Activated CD4-positive, alpha-beta memory T cell treated with anti-CD3 and anti-CD28 coated beads for 36 hours (primary cell): ENCODE measurements around the gene KBTBD4. TPM values are rescaled to one million over a fixed set of nuclear protein-coding genes. Genes with fewer than 3 reads are reported as not detected.
A peak's percentile ranks its signal among the peaks of the same experiment; 100 is the strongest.
"Not testable (repeated sequence)": the region's sequence is repeated elsewhere in the genome, so short reads cannot be mapped to it uniquely, and the experiment has no call there.

ENCODE experiments used
- CTCF ChIA-PET: fragments of 350-600 bp; sonication (Branson Sonifier 250); formaldehyde crosslinking; loops from one replicate; lab custom pipeline; 2021; ENCODE audit warnings: antibody characterized with exemption, inconsistent platforms; lab: Charles Lee
- POLR2A ChIA-PET: fragments of 350-600 bp; sonication (Branson Sonifier 250); formaldehyde crosslinking; loops from one replicate; lab custom pipeline; 2021; ENCODE audit warnings: antibody characterized with exemption; lab: Charles Lee
- DNase-seq: peaks from one replicate; pipeline ENCODE4 v3.0.0-alpha.2; 2020
- H3K27ac Mint-ChIP-seq: one replicate; pipeline ENCODE4 v1.8.0; 2021; ENCODE audit warnings: mixed read lengths
- H3K27me3 Mint-ChIP-seq: one replicate; pipeline ENCODE4 v1.8.0; 2021; ENCODE audit warnings: mixed read lengths
- H3K36me3 Mint-ChIP-seq: one replicate; pipeline ENCODE4 v1.8.0; 2021; ENCODE audit warnings: mixed read lengths
- H3K4me1 Mint-ChIP-seq: one replicate; pipeline ENCODE4 v1.8.0; 2021; ENCODE audit warnings: low read depth, mixed read lengths
- H3K4me3 Mint-ChIP-seq: one replicate; pipeline ENCODE4 v1.8.0; 2021; ENCODE audit warnings: mild to moderate bottlenecking, mixed read lengths
- H3K9me3 Mint-ChIP-seq: one replicate; pipeline ENCODE4 v1.8.0; 2021; ENCODE audit warnings: mixed read lengths
- intact Hi-C: fragments of 100-400 bp; cut with micrococcal nuclease; formaldehyde crosslinking; loops from one replicate; pipeline ENCODE4 v1.15.1; 2023
- total RNA-seq, 2 experiments: library from RNA; stranded (reverse); gene quantifications; one replicate each; pipeline ENCODE4 v1.2.3, GENCODE V29; 2021

The KBTBD4 gene
- total RNA-seq, 2 experiments from 2014 or later, result 18.7 to 18.8 TPM

DNA sequence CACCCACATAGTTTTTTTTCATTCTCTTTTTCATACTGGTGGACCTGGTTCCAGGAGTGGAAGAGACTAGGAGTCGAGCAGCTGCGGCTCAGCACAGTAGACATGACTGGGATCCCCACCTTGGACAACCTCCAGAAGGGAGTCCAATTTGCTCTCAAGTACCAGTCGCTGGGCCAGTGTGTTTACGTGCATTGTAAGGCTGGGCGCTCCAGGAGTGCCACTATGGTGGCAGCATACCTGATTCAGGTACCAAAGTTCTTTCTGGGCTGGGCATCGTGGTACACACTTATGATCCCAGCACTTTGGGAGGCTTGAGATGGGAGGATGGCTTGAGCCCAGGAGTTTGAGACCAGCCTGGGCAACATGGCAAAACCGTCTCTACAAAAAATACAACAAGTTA is 9.1 kb downstream of the KBTBD4 start:
- peaks cover 18% of the 10 kb centered on the region for H3K4me1 Mint-ChIP-seq
- peaks cover 19% of the 10 kb centered on the region for H3K36me3 Mint-ChIP-seq
- H3K27ac Mint-ChIP-seq, result no peak overlapping the region
- intact Hi-C loops, result no loop called here
- no peak for DNase-seq
- no peaks in the 10 kb centered on the region for H3K27me3 Mint-ChIP-seq
- CTCF ChIA-PET, result interaction anchor here (1.2 kb wide), 1 partner anchor 18 kb away, joined by 4 read pairs; no protein-coding TSS in a partner anchor
- no peak overlapping the region for H3K4me3 Mint-ChIP-seq
- no peaks in the 10 kb centered on the region for H3K9me3 Mint-ChIP-seq
- POLR2A ChIA-PET, result interaction anchor here (1.6 kb wide), 1 partner anchor 8 kb away, joined by 8 read pairs; the partner anchor contains the start of genes KBTBD4 and NDUFS3

DNA sequence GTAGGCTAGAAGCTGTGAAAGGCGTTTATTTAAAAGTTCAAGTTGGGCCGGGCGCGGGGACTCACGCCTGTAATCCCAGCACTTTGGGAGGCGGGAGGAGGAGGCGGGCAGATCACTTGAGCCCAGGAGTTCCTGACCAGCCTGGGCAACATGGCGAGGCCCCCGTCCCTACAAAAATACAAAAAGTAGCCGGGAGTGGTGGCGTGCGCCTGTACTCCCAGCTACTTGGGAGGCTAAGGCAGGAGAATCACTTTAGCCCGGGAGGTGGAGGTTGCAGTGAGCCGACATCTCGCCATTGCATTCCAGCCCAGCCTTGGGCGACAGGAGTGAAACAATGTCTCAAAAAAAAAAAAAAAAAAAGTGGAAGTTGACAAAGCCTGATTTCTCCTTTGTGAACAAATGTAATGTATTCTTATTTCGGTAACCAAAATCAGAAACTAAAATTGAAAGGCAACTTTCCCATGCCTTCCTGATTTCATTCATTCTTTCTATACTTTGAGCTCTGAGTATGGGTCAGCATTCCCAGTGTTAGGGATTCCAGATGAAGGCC is 12.5 kb downstream of the KBTBD4 start:
- Mint-ChIP-seq H3K27me3 (no peaks in the 10 kb centered on the region), H3K36me3 (peaks cover 6% of the 10 kb centered on the region), H3K4me1 (peaks cover 29% of the 10 kb centered on the region), H3K4me3 (peak overlapping the region; percentile 81), H3K27ac (peak overlapping the region; percentile 62), H3K9me3 (no peaks in the 10 kb centered on the region)
- peak; percentile 23 for DNase-seq
- intact Hi-C loops, result no loop called here
- ChIA-PET CTCF (interaction anchor here (0.6 to 3.1 kb wide), 5 partner anchors 11 to 427 kb away, joined by 3 to 32 read pairs (median 3); partner anchors contain the start of genes CELF1 and SLC39A13), POLR2A (interaction anchor here (1.2 to 3.6 kb wide), 6 partner anchors 10 to 149 kb away, joined by 3 to 33 read pairs (median 6); partner anchors contain the start of genes AGBL2, CELF1, KBTBD4 and NDUFS3)

DNA sequence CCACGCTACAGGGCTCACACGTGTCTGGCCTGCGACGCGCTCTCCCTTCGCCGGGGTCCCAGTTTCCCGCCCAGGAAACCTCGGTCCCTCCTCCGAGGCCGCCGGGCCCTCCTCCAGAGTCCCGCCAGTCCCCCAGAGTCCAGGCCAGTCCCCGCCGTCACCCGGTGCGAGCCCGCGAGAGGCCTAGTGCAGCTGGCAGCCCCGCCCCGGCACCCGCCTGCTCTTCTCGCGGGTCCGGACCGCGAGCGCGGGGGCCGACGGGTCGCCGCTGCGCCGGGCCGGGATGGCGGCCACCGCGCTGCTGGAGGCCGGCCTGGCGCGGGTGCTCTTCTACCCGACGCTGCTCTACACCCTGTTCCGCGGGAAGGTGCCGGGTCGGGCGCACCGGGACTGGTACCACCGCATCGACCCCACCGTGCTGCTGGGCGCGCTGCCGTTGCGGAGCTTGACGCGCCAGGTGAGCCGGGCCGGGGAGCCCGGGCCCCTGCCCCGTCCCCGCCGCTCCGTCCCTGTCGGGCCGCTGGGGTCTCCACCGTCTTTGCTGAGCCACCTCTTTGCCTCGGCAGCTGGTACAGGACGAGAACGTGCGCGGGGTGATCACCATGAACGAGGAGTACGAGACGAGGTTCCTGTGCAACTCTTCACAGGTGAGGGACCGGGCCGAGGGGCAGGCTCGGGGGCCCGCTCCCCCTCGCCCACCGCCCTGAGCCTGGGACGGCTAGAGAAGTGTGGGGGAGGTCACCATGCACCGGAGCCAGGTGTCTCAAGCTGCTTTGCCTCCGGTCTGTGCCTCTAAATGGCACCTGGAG is 13.2 kb downstream of the KBTBD4 start, which contains the start of gene PTPMT1:
Gene PTPMT1 (plus strand): TSS at position 260 of the 809 bp plus-strand sequence. CDS start 24 bp downstream, at position 284.
- intact Hi-C loops, result loop anchor here (1.0 kb wide), 1 partner anchor 12 kb away; the partner anchor contains the start of gene CELF1
- Mint-ChIP-seq H3K4me3 (peak within 1 kb of the TSS; percentile 81), H3K9me3 (no peaks in the 10 kb centered on the region), H3K36me3 (peaks cover 6% of the 10 kb centered on the region), H3K27ac (peak within 1 kb of the TSS; percentile 72), H3K4me1 (peaks cover 29% of the 10 kb centered on the region), H3K27me3 (no peaks in the 10 kb centered on the region)
- CTCF ChIA-PET, result interaction anchor here (1.0 to 3.1 kb wide), 6 partner anchors 10 to 192 kb away, joined by 3 to 32 read pairs (median 3); partner anchors contain the start of genes CELF1 and SLC39A13
- peak; percentile 80 for DNase-seq
- POLR2A ChIA-PET, result interaction anchor here (1.0 to 3.6 kb wide), 7 partner anchors 9 to 201 kb away, joined by 3 to 33 read pairs (median 4); partner anchors contain the start of genes AGBL2, CELF1, FNBP4 and KBTBD4

DNA sequence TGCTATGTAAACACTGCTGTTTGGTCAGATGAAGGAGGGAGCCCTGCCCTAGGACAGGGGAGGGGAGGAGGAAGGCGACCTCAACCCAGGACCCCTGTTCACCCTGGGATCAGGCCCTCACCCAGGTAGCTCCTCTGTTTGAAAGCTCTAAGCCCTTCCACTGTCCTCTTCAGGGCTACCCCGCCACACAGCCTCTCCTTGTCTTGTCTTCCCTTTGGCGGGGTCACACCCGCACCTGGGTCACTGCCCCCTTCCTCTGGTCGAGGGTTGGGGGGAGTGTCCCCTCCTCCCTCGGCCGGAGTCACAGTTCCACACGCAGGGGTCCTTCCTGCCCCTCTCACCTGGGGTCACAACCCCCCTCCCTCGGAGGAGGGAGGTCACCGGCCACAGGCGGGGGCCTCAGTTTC is 13.8 kb downstream of the KBTBD4 start:
- intact Hi-C loops, result loop anchor here (1.0 kb wide), 1 partner anchor 12 kb away; the partner anchor contains the start of gene CELF1
- DNase-seq, result no peak
- POLR2A ChIA-PET, result interaction anchor here (0.7 to 3.6 kb wide), 7 partner anchors 8 to 202 kb away, joined by 3 to 33 read pairs (median 4); partner anchors contain the start of genes AGBL2, CELF1, FNBP4 and KBTBD4
- Mint-ChIP-seq H3K36me3 (peaks cover 4% of the 10 kb centered on the region), H3K4me3 (peak overlapping the region; percentile 76), H3K4me1 (peaks cover 29% of the 10 kb centered on the region), H3K9me3 (no peaks in the 10 kb centered on the region), H3K27ac (peak overlapping the region; percentile 72), H3K27me3 (no peaks in the 10 kb centered on the region)
- CTCF ChIA-PET, result interaction anchor here (0.8 to 3.1 kb wide), 6 partner anchors 10 to 191 kb away, joined by 3 to 32 read pairs (median 4); partner anchors contain the start of genes CELF1 and SLC39A13

DNA sequence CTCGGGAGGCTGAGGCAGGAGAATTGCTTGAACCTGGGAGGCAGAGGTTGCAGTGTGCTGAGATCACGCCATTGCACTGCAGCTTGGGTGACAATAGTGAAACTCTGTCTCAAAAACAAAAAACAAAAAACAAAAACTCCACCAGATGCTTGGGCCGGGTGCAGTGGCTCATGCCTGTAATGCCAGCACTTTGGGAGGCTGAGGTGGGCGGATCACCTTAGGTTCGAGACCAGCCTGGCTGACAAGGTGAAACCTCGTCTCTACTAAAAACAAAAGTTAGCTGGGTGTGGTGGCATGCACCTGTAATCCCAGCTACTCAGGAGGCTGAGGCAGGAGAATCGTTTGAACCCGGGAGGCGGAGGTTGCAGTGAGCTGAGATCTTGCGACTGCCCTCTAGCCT is 14.4 kb downstream of the KBTBD4 start:
- ChIA-PET POLR2A (interaction anchor here (0.6 to 3.6 kb wide), 7 partner anchors 8 to 800 kb away, joined by 3 to 33 read pairs (median 3); partner anchors contain the start of genes CELF1, FNBP4, KBTBD4 and NDUFS3), CTCF (interaction anchor here (0.8 to 3.1 kb wide), 5 partner anchors 9 to 190 kb away, joined by 3 to 32 read pairs (median 4); partner anchors contain the start of gene CELF1)
- H3K9me3 Mint-ChIP-seq, H3K27ac Mint-ChIP-seq, DNase-seq, intact Hi-C loops, H3K27me3 Mint-ChIP-seq, H3K36me3 Mint-ChIP-seq: not testable (repeated sequence)
- Mint-ChIP-seq H3K4me3 (peak overlapping the region; percentile 29), H3K4me1 (peaks cover 29% of the 10 kb centered on the region)

DNA sequence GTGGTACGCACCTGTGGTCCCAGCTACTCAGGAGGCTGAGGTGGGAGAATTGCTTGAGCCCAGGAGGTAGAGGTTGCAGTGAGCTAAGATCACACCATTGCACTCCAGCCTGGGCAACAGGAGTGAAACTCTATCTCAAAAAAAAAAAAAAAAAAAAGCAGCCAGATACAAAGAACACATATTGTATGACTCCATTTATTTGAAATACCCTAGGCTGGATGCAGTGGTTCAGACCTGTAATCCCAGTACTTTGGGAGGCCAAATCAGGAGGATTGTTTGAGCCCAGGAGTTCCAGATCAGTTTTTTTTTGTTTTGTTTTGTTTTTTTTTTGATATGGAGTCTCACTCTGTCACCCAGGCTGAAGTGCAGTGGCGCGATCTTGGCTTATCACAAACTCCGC is 16.4 kb downstream of the KBTBD4 start:
- H3K27ac Mint-ChIP-seq, H3K27me3 Mint-ChIP-seq, DNase-seq, POLR2A ChIA-PET, intact Hi-C loops, H3K9me3 Mint-ChIP-seq, H3K36me3 Mint-ChIP-seq, H3K4me3 Mint-ChIP-seq: not testable (repeated sequence)
- CTCF ChIA-PET, result interaction anchor here (1.4 kb wide), 1 partner anchor 9 kb away, joined by 5 read pairs; the partner anchor contains the start of gene CELF1
- peaks cover 25% of the 10 kb centered on the region for H3K4me1 Mint-ChIP-seq

DNA sequence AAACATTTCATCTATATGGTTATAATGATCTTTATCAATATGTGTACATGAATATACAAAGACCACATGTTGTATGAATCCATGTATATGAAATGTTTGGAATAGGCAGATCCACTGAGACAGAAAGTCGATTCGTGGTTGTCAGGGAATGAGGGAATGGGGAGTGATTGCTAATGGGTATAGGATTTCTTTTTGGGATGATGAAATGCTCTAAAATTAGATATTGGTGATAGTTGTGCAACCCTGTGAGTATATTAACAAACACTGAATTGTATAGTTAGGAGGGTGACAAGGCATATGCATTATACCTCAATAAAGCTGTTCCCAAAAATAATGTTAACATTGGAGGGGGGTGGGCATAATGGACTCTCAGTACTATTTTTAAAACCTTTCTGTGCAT is 18.3 kb downstream of the KBTBD4 start:
- intact Hi-C loops, result no loop called here
- POLR2A ChIA-PET, result interaction anchor here (0.5 to 0.6 kb wide), 2 partner anchors 9 to 193 kb away, joined by 3 to 4 read pairs; no protein-coding TSS in a partner anchor
- Mint-ChIP-seq H3K4me1 (peaks cover 16% of the 10 kb centered on the region), H3K27me3 (no peaks in the 10 kb centered on the region), H3K27ac (no peak overlapping the region), H3K9me3 (no peaks in the 10 kb centered on the region), H3K4me3 (no peak overlapping the region), H3K36me3 (no peaks in the 10 kb centered on the region)
- CTCF ChIA-PET, result no interaction called here
- DNase-seq, result no peak

DNA sequence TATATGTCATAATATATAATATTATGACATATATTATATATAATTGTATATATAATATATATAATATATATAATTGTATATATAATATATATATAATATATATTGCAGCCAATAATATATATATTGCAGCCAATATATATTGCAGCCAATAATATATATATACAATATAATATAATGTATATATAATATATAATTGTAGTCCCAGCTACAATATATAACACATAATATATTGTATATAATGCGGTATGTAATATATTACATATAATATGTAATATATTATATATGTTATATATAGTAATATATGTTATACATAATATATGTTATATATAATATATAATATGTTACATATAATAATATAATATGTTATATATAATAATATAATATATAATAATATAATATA is 20.1 kb downstream of the KBTBD4 start:
- ChIA-PET POLR2A (no interaction called here), CTCF (no interaction called here)
- Mint-ChIP-seq H3K27ac (no peak overlapping the region), H3K4me3 (no peak overlapping the region), H3K4me1 (peaks cover 13% of the 10 kb centered on the region), H3K27me3 (no peaks in the 10 kb centered on the region), H3K36me3 (no peaks in the 10 kb centered on the region), H3K9me3 (no peaks in the 10 kb centered on the region)
- intact Hi-C loops, result loop anchor here (10.0 kb wide), 3 partner anchors 296 to 624 kb away; partner anchors contain the start of genes CSTPP1 and DDB2
- no peak for DNase-seq

DNA sequence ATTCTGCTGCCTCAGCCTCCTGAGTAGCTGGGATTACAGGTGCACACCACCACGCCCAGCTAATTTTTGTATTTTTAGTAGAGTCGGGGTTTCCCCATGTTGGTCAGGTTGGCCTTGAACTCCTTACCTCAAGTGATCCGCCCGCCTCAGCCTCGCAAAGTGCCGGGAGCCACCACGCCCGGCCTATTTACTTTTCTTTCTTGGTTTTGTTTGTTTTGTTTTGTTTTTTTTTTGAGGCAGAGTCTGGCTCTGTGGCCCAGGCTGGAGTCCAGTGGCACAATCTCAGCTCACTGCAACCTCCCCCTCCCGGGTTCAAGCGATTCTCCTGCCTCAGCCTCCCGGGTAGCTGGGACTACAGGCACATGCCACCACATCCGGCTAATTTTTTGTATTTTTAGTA is 21.8 kb downstream of the KBTBD4 start:
- not testable (repeated sequence) for DNase-seq, H3K36me3 Mint-ChIP-seq, H3K27me3 Mint-ChIP-seq, H3K4me3 Mint-ChIP-seq, H3K27ac Mint-ChIP-seq, H3K9me3 Mint-ChIP-seq
- ChIA-PET CTCF (interaction anchor here (5.1 kb wide), 1 partner anchor 8 kb away, joined by 32 read pairs; the partner anchor contains the start of gene PTPMT1), POLR2A (interaction anchor here (0.6 to 2.8 kb wide), 3 partner anchors 9 to 34 kb away, joined by 3 to 8 read pairs (median 4); partner anchors contain the start of gene PTPMT1)
- H3K4me1 Mint-ChIP-seq, result peaks cover 13% of the 10 kb centered on the region
- intact Hi-C loops, result loop anchor here (10.0 kb wide), 3 partner anchors 298 to 622 kb away; partner anchors contain the start of genes CSTPP1 and DDB2

DNA sequence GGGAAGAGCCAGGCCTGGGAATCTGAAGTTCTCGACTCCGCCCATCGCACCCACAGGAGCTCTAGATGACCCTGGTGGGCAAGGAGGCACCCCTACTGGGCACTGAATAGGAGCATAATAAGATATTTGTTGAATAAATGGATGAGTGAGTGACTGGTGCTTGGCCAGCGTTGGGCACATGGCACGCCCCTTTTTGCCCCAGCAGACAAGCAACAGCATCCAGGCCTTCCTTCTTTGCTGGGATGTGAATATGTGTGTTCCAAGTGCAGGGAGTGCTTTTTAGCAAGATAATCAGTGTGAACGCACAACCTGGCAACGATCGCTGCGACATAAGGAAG is 25.4 kb downstream of the KBTBD4 start:
- intact Hi-C loops, result loop anchor here (1.0 to 10.0 kb wide), 9 partner anchors 12 to 937 kb away; partner anchors contain the start of genes ATG13, CSTPP1, DDB2 and FNBP4
- H3K9me3 Mint-ChIP-seq, result no peaks in the 10 kb centered on the region

More for the DNA sequence above, 25.4 kb downstream of the KBTBD4 start:
- Mint-ChIP-seq H3K36me3 (peaks cover 22% of the 10 kb centered on the region), H3K27me3 (no peaks in the 10 kb centered on the region), H3K27ac (no peak overlapping the region), H3K4me1 (peaks cover 36% of the 10 kb centered on the region), H3K4me3 (peak overlapping the region; percentile 61)
- no peak for DNase-seq
- POLR2A ChIA-PET, result interaction anchor here (0.7 to 2.5 kb wide), 2 partner anchors 12 to 25 kb away, joined by 3 to 20 read pairs; partner anchors contain the start of genes KBTBD4, NDUFS3 and PTPMT1
- CTCF ChIA-PET, result interaction anchor here (0.7 to 5.1 kb wide), 13 partner anchors 9 to 143 kb away, joined by 3 to 32 read pairs (median 5); partner anchors contain the start of genes KBTBD4, NDUFS3 and PTPMT1
